ENCODE results near the gene SLC37A4.

SLC37A4 gene

GRCh38 chr11:119027561-119028345, 2.9 kb downstream of the SLC37A4 start:
- Histone ChIP-seq H3K27ac (ENCODE audit: low read depth, low read length) (no peak overlapping the region), H3K9me2 (replicated peaks; ENCODE audit: insufficient read depth, low read length) (no peaks in the 10 kb centered on the region), H4K20me1 (ENCODE audit: low read depth, low read length) (no peaks in the 10 kb centered on the region), H3K9me3 (ENCODE audit: insufficient read depth, low read length) (no peaks in the 10 kb centered on the region), H3K79me2 (ENCODE audit: insufficient read depth, low read length) (peaks cover 6% of the 10 kb centered on the region), H3K4me2 (ENCODE audit: low read depth, low read length, poor library complexity, severe bottlenecking) (no peak overlapping the region), H2AFZ (ENCODE audit: low read depth, low read length, severe bottlenecking) (no peak overlapping the region), H3K4me3 (ENCODE audit: insufficient read depth, low read length, poor library complexity, severe bottlenecking) (no peak overlapping the region), H3K36me3 (ENCODE audit: low read length) (0 out of 2 replicates have a peak, but pooled peaks cover 3% of the 10 kb centered on the region), H3F3A (ENCODE audit: insufficient read depth) (peaks cover 7% of the 10 kb centered on the region), H3K27me3 (ENCODE audit: low read length) (no peaks in the 10 kb centered on the region), H3K9ac (ENCODE audit: low read length) (no peak overlapping the region)
- TF ChIP-seq EZH2phosphoT487 (conservative IDR thresholded peaks at IDR 0.05; ENCODE audit: low read length), result no peak
- no peak for TF ChIP-seq CTCF (IDR thresholded peaks at IDR 0.05; ENCODE audit: insufficient read depth, low read length, poor library complexity, severe bottlenecking)

DNA sequence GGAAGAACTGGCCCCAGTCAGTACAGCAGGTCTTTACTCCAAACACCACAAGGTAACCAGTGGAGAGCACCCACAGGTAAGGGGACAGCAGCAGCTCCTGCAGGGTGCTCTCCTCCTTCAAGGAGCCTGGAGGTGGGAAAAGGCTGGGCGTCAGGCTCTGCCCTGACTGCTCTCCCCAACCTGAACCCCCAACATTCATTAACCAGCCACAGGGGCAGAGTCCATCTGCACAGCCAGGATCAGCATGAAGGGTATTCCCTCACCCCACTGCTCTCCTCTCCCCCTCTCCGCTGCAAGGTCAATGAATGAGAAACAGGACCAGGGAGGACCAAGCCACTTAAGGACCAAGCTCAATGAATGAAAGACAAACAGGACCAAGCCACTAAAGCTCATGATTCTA, 3.7 kb downstream of the SLC37A4 start:
- TF ChIP-seq EZH2phosphoT487 (conservative IDR thresholded peaks at IDR 0.05; ENCODE audit: low read length), result no peak
- TF ChIP-seq CTCF (IDR thresholded peaks at IDR 0.05; ENCODE audit: insufficient read depth, low read length, poor library complexity, severe bottlenecking), result no peak
- Histone ChIP-seq H3K4me2 (ENCODE audit: low read depth, low read length, poor library complexity, severe bottlenecking) (no peak overlapping the region), H3K4me3 (ENCODE audit: insufficient read depth, low read length, poor library complexity, severe bottlenecking) (no peak overlapping the region), H3K79me2 (ENCODE audit: insufficient read depth, low read length) (peaks cover 6% of the 10 kb centered on the region), H4K20me1 (ENCODE audit: low read depth, low read length) (no peaks in the 10 kb centered on the region), H3K27me3 (ENCODE audit: low read length) (no peaks in the 10 kb centered on the region), H3F3A (ENCODE audit: insufficient read depth) (peaks cover 7% of the 10 kb centered on the region), H3K9ac (ENCODE audit: low read length) (no peak overlapping the region), H3K27ac (ENCODE audit: low read depth, low read length) (no peak overlapping the region), H3K9me3 (ENCODE audit: insufficient read depth, low read length) (no peaks in the 10 kb centered on the region), H2AFZ (ENCODE audit: low read depth, low read length, severe bottlenecking) (no peak overlapping the region), H3K9me2 (replicated peaks; ENCODE audit: insufficient read depth, low read length) (no peaks in the 10 kb centered on the region), H3K36me3 (ENCODE audit: low read length) (0 out of 2 replicates have a peak, but pooled peaks cover 3% of the 10 kb centered on the region)

DNA sequence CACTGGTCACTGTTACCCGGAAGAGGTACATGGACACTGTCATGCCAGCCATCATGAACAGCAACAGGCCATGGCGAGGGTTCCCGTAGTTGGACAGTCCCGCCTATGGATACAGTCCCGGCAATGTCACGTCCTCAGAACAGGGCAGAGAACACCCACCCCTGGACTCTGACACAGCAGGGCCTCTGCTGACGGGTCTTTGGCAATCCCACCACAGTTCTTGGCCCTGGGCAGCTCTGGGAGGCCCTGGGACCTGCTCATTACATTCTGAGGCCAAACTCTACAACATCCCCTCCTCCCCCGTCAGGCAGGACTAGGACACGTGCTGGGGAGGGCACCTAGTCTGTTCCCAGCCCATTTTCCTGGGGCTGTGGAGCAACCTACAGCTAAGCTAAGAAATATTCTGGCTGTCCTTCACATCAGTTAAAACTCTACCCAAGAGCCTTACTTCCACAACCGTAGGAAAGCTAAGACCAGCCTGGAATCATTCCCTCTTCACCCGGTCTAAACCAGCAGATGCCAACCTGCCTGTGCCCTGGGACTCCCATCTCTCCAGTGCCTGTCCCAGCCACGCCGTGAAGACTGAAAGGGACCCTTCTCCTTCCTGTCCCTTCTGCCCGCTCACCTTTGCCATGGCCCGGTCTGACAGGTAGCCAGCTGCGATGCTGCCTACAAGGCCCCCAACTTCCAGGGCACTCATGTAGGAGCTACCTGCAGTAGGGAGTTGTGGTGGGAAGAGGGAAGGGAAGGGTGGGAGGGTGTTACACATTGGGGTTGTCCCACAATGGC, 4.5 kb downstream of the SLC37A4 start:
- Histone ChIP-seq H3K4me3 (ENCODE audit: insufficient read depth, low read length, poor library complexity, severe bottlenecking) (no peak overlapping the region), H3K9ac (ENCODE audit: low read length) (no peak overlapping the region), H3K9me3 (ENCODE audit: insufficient read depth, low read length) (no peaks in the 10 kb centered on the region), H3K27ac (ENCODE audit: low read depth, low read length) (no peak overlapping the region), H4K20me1 (ENCODE audit: low read depth, low read length) (no peaks in the 10 kb centered on the region), H3K9me2 (replicated peaks; ENCODE audit: insufficient read depth, low read length) (no peaks in the 10 kb centered on the region), H3K4me2 (ENCODE audit: low read depth, low read length, poor library complexity, severe bottlenecking) (no peak overlapping the region), H3K36me3 (ENCODE audit: low read length) (0 out of 2 replicates have a peak, but pooled peaks cover 3% of the 10 kb centered on the region), H2AFZ (ENCODE audit: low read depth, low read length, severe bottlenecking) (no peak overlapping the region), H3K27me3 (ENCODE audit: low read length) (no peaks in the 10 kb centered on the region), H3K79me2 (ENCODE audit: insufficient read depth, low read length) (peaks cover 7% of the 10 kb centered on the region), H3F3A (ENCODE audit: insufficient read depth) (peaks cover 8% of the 10 kb centered on the region)
- no peak for TF ChIP-seq CTCF (IDR thresholded peaks at IDR 0.05; ENCODE audit: insufficient read depth, low read length, poor library complexity, severe bottlenecking)
- TF ChIP-seq EZH2phosphoT487 (conservative IDR thresholded peaks at IDR 0.05; ENCODE audit: low read length), result no peak
